GM19193 (cell line): ENCODE measurements around the gene SRF.

Experiments used
- POLR2A ChIP-seq: IDR thresholded peaks from 4 replicates; pipeline ENCODE4 v1.6.1; 2011; ENCODE audit not compliant: insufficient read depth, insufficient read length; ENCODE audit errors: extremely low read depth

SRF gene

GRCh38 chr6:43170931-43171706 is at the start of gene SRF:
Gene SRF (plus strand): TSS chr6:43171269. CDS start chr6:43171657, 388 bp downstream.
- peak; percentile 77 for TF ChIP-seq POLR2A

- no peak for TF ChIP-seq POLR2A
Observed at GRCh38 chr6:43122146-43122545, 48.9 kb upstream of the SRF start.

GRCh38 chr6:43123461-43124314 is 47.4 kb upstream of the SRF start:
- TF ChIP-seq POLR2A, result no peak

- TF ChIP-seq POLR2A, result no peak
Observed at GRCh38 chr6:43124481-43124880, 46.6 kb upstream of the SRF start.

- TF ChIP-seq POLR2A, result no peak
Observed at GRCh38 chr6:43125119-43125518, 46.0 kb upstream of the SRF start.

GRCh38 chr6:43125555-43125954 is 45.5 kb upstream of the SRF start:
- TF ChIP-seq POLR2A, result no peak

GRCh38 chr6:43127180-43127579 is 43.9 kb upstream of the SRF start:
- TF ChIP-seq POLR2A, result no peak

GRCh38 chr6:43127877-43128276 is 43.2 kb upstream of the SRF start:
- no peak for TF ChIP-seq POLR2A

- no peak for TF ChIP-seq POLR2A
Observed at GRCh38 chr6:43128926-43129325, 42.1 kb upstream of the SRF start.

GRCh38 chr6:43129434-43130194 is 41.5 kb upstream of the SRF start:
- no peak for TF ChIP-seq POLR2A

- TF ChIP-seq POLR2A, result no peak
Observed at GRCh38 chr6:43130429-43130828, 40.6 kb upstream of the SRF start.

GRCh38 chr6:43138267-43138666 is 32.8 kb upstream of the SRF start:
- no peak for TF ChIP-seq POLR2A

GRCh38 chr6:43141644-43142043 is 29.4 kb upstream of the SRF start:
- TF ChIP-seq POLR2A, result no peak

- no peak for TF ChIP-seq POLR2A
Observed at GRCh38 chr6:43142101-43142500, 29.0 kb upstream of the SRF start.
